ENCODE measurements around the gene PDE4B. TPM values are rescaled to one million over a fixed set of nuclear protein-coding genes. Genes with fewer than 3 reads are reported as not detected.
"Not testable (repeated sequence)": the region's sequence is repeated elsewhere in the genome, so short reads cannot be mapped to it uniquely, and the experiment has no call there.

PDE4B gene
- total and polyA plus RNA-seq, 2 donors from 2014 or later, result 2.0 to 8.7 TPM

- H3K27me3 ChIP-seq (ENCODE audit: control insufficient read depth, insufficient read depth, low read length), result no peaks in the 10 kb centered on the region
- no peaks in the 10 kb centered on the region for H3K36me3 ChIP-seq (ENCODE audit: control insufficient read depth in 2 of 3, insufficient read depth in 3 of 3, low read length in 3 of 3)
- H3K9me3 ChIP-seq (ENCODE audit: control insufficient read depth in 2 of 3, insufficient read depth in 1 of 3, low read length in 3 of 3), result no peaks in the 10 kb centered on the region
- no peaks in the 10 kb centered on the region for H3K4me1 ChIP-seq (ENCODE audit: control insufficient read depth in 2 of 3, insufficient read depth in 2 of 3, low read depth in 1 of 3, low read length in 3 of 3)
- H3K9ac ChIP-seq (ENCODE audit: low read length in 3 of 3), result no peak overlapping the region
- DNase-seq (peak in 1 of 5 donors; percentile 38), FAIRE-seq (no peak)
- no peak overlapping the region for H3K4me3 ChIP-seq (ENCODE audit: low read length in 3 of 3)
- intact Hi-C loops (cut with DNase I), result no loop called here
- no peak overlapping the region for H3K27ac ChIP-seq (ENCODE audit: low read depth in 2 of 2, low read length in 2 of 2)
- no peak for TF ChIP-seq CTCF (IDR thresholded peaks at IDR 0.05; ENCODE audit: borderline replicate concordance, extremely low read depth, insufficient read depth)
Observed at GRCh38 chr1:66132324-66132723, 339.6 kb downstream of the PDE4B start.

- DNase-seq (no peak), FAIRE-seq (no peak)
- Histone ChIP-seq H3K27me3 (ENCODE audit: control insufficient read depth, insufficient read depth, low read length) (no peaks in the 10 kb centered on the region), H3K27ac (ENCODE audit: low read depth in 2 of 2, low read length in 2 of 2) (no peak overlapping the region), H3K4me1 (ENCODE audit: control insufficient read depth in 2 of 3, insufficient read depth in 2 of 3, low read depth in 1 of 3, low read length in 3 of 3) (no peaks in the 10 kb centered on the region), H3K36me3 (ENCODE audit: control insufficient read depth in 2 of 3, insufficient read depth in 3 of 3, low read length in 3 of 3) (no peaks in the 10 kb centered on the region), H3K4me3 (ENCODE audit: low read length in 3 of 3) (no peak overlapping the region), H3K9me3 (ENCODE audit: control insufficient read depth in 2 of 3, insufficient read depth in 1 of 3, low read length in 3 of 3) (no peaks in the 10 kb centered on the region), H3K9ac (ENCODE audit: low read length in 3 of 3) (no peak overlapping the region)
- intact Hi-C loops (cut with DNase I), result no loop called here
- no peak for TF ChIP-seq CTCF (IDR thresholded peaks at IDR 0.05; ENCODE audit: borderline replicate concordance, extremely low read depth, insufficient read depth)
Observed at GRCh38 chr1:66134004-66134403, 341.3 kb downstream of the PDE4B start.

- no peaks in the 10 kb centered on the region for H3K36me3 ChIP-seq (ENCODE audit: control insufficient read depth in 2 of 3, insufficient read depth in 3 of 3, low read length in 3 of 3)
- no peak for TF ChIP-seq CTCF (IDR thresholded peaks at IDR 0.05; ENCODE audit: borderline replicate concordance, extremely low read depth, insufficient read depth)
- no peak overlapping the region for H3K27ac ChIP-seq (ENCODE audit: low read depth in 2 of 2, low read length in 2 of 2)
- no peak overlapping the region for H3K9ac ChIP-seq (ENCODE audit: low read length in 3 of 3)
- DNase-seq (no peak), FAIRE-seq (no peak)
- no peaks in the 10 kb centered on the region for H3K4me1 ChIP-seq (ENCODE audit: control insufficient read depth in 2 of 3, insufficient read depth in 2 of 3, low read depth in 1 of 3, low read length in 3 of 3)
- no peak overlapping the region for H3K4me3 ChIP-seq (ENCODE audit: low read length in 3 of 3)
- intact Hi-C loops (cut with DNase I), result no loop called here
- H3K9me3 ChIP-seq (ENCODE audit: control insufficient read depth in 2 of 3, insufficient read depth in 1 of 3, low read length in 3 of 3), result no peaks in the 10 kb centered on the region
- no peaks in the 10 kb centered on the region for H3K27me3 ChIP-seq (ENCODE audit: control insufficient read depth, insufficient read depth, low read length)
Observed at GRCh38 chr1:66135161-66135560, 342.5 kb downstream of the PDE4B start.

GRCh38 chr1:66136423-66136822 is 343.7 kb downstream of the PDE4B start:
- FAIRE-seq; H3K27ac ChIP-seq (ENCODE audit: low read depth in 2 of 2, low read length in 2 of 2); intact Hi-C loops (cut with DNase I); H3K9me3 ChIP-seq (ENCODE audit: control insufficient read depth in 2 of 3, insufficient read depth in 1 of 3, low read length in 3 of 3); H3K9ac ChIP-seq (ENCODE audit: low read length in 3 of 3); DNase-seq; H3K27me3 ChIP-seq (ENCODE audit: control insufficient read depth, insufficient read depth, low read length); H3K36me3 ChIP-seq (ENCODE audit: control insufficient read depth in 2 of 3, insufficient read depth in 3 of 3, low read length in 3 of 3); H3K4me1 ChIP-seq (ENCODE audit: control insufficient read depth in 2 of 3, insufficient read depth in 2 of 3, low read depth in 1 of 3, low read length in 3 of 3); H3K4me3 ChIP-seq (ENCODE audit: low read length in 3 of 3): not testable (repeated sequence)

Data from kidney (tissue), 14 donors.